Fibroblast of lung (primary cell): ENCODE results near the gene ECSIT.
"Not testable (repeated sequence)": the region's sequence is repeated elsewhere in the genome, so short reads cannot be mapped to it uniquely, and the experiment has no call there.

Experiments used
- EZH2 ChIP-seq: IDR thresholded peaks from 2 replicates; pipeline ENCODE4 v1.5.1; 2012; ENCODE audit warnings: low read length, control low read depth, mild to moderate bottlenecking; ENCODE audit errors: missing control alignments
- TF ChIP-seq, protein P1 (sequence below), 2 donors: IDR thresholded peaks in 1 of 2; conservative IDR thresholded peaks in 1 of 2; 1 replicate in 1 of 2; 2 replicates in 1 of 2; pipeline ENCODE4 v1.5.1; 2011 to 2012; ENCODE audit warnings: low read length in 2 of 2, control low read depth in 1 of 2, inconsistent platforms in 1 of 2, low read depth in 1 of 2, mild to moderate bottlenecking in 1 of 2

DNA sequence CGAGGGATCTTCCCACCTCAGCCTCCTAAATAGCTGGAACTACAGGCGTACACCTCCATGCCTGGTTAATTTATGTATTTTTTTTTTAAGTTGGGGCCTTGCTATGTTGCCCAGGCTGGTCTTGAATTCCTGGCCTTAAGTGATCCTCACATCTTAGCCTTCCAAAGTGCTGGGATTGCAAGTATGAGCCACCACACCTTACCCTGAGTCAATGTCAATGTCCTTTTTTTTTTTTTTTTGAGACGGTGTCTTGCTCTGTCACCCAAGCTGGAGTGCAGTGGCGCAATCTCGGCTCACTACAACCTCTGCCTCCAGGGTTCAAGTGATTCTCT lies 36.7 kb upstream of the ECSIT start:
- TF ChIP-seq, protein P1, sequence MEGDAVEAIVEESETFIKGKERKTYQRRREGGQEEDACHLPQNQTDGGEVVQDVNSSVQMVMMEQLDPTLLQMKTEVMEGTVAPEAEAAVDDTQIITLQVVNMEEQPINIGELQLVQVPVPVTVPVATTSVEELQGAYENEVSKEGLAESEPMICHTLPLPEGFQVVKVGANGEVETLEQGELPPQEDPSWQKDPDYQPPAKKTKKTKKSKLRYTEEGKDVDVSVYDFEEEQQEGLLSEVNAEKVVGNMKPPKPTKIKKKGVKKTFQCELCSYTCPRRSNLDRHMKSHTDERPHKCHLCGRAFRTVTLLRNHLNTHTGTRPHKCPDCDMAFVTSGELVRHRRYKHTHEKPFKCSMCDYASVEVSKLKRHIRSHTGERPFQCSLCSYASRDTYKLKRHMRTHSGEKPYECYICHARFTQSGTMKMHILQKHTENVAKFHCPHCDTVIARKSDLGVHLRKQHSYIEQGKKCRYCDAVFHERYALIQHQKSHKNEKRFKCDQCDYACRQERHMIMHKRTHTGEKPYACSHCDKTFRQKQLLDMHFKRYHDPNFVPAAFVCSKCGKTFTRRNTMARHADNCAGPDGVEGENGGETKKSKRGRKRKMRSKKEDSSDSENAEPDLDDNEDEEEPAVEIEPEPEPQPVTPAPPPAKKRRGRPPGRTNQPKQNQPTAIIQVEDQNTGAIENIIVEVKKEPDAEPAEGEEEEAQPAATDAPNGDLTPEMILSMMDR (conservative IDR thresholded peaks at IDR 0.05 in 1 of 2, IDR thresholded peaks at IDR 0.05 in 1 of 2; ENCODE audit: low read depth in 1 of 2, low read length in 2 of 2): not testable (repeated sequence)
- TF ChIP-seq EZH2: not testable (repeated sequence)
